Heart left ventricle (tissue), 13 donors: Measurements from ENCODE around the gene NCMAP.

ENCODE experiments used
- CTCF ChIP-seq, 12 donors: fragments of 200-600 bp; sonication (generic) in 4 of 12; IDR thresholded peaks; one replicate each; pipeline versions ENCODE4 v1.5.0 to v1.8.0; 2018 to 2022; ENCODE audit warnings: antibody characterized with exemption in 12 of 12, mild to moderate bottlenecking in 5 of 12
- POLR2A ChIP-seq, 2 donors: fragments of 450-650 bp; IDR thresholded peaks; one replicate each; pipeline ENCODE4 v1.6.1; 2017; ENCODE audit warnings: antibody characterized with exemption in 2 of 2, mild to moderate bottlenecking in 2 of 2, moderate library complexity in 2 of 2
- donor health status: ischemic (EF 13 %, LVEDD 7.1; RV severe dilation, severe dysfunction).
- donor health status: DM: no; HTN: yes; CAD: no.
- donor health status: DM: no; HTN: no; CAD: no.
- donor health status: ischemic (EF 25% LVEDD 6.9; RV normal size, moderate dysfunction).
- donor health status: ischemic (EF 25% LVEDD 5.7; RV mildly dilated, moderate dysfunction).
- donor health status: ischemic (EF 35%, LVEDD 5.7; RV mildly dilated, moderate dysfunction).
- donor health status: nonischemic (EF 11% LVEDD 7.7; RV severe dilation, severe dysfunction).
- donor health status: DM: yes; HTN: yes; CAD: no.
- donor health status: PGD.
- donor health status: ischemic (EF 29% LVEDD 5.4; RV normal size, mild dysfunction).
- donor health status: nonischemic (EF 23%, LVEDD 6.1; RV moderate dilation, normal function).

GRCh38 chr1:24525606-24526005 lies 30.3 kb upstream of the NCMAP start:
- no peak for TF ChIP-seq CTCF (IDR thresholded peaks at IDR 0.05)
- TF ChIP-seq POLR2A (IDR thresholded peaks at IDR 0.05), result no peak
